HEK293T (cell line): ENCODE results near the gene MAML1.

Experiments used
- CTBP1 ChIP-seq: fragments of 450-650 bp; IDR thresholded peaks from 2 replicates; pipeline ENCODE4 v1.6.1; 2016; ENCODE audit warnings: borderline replicate concordance
- FOXA1 ChIP-seq: fragments of 450-650 bp; IDR thresholded peaks from 2 replicates; pipeline ENCODE4 v1.6.1; 2016; ENCODE audit warnings: mild to moderate bottlenecking
- FOXK2 ChIP-seq: fragments of 450-650 bp; IDR thresholded peaks from 2 replicates; pipeline ENCODE4 v1.6.1; 2016; ENCODE audit warnings: mild to moderate bottlenecking
- FOXM1 ChIP-seq: fragments of 450-650 bp; IDR thresholded peaks from 2 replicates; pipeline ENCODE4 v1.6.1; 2017; ENCODE audit warnings: mild to moderate bottlenecking, borderline replicate concordance

GRCh38 chr5:179773686-179774040, 41.0 kb downstream of the MAML1 start:
- no peak for TF ChIP-seq FOXA1
- TF ChIP-seq FOXK2: no peak
- TF ChIP-seq CTBP1: no peak
- no peak for TF ChIP-seq FOXM1
